ENCODE data around the gene DNASE1L3. TPM values are rescaled to one million over a fixed set of nuclear protein-coding genes. Genes with fewer than 3 reads are reported as not detected.

The DNASE1L3 gene
- total and polyA plus RNA-seq, 10 donors: 52.1 to 245 (median 130) TPM

GRCh38 chr3:58198804-58199203, 12.0 kb downstream of the DNASE1L3 start:
- Histone ChIP-seq H3K36me3 (peaks cover 0 to 32% (median 5%) of the 10 kb centered on the region in 6 donors), H3K27me3 (replicated peaks in 1 of 7) (no peaks in the 10 kb centered on the region), H3K4me1 (peaks cover 43 to 74% (median 70%) of the 10 kb centered on the region in 6 donors), H3K9me3 (peaks cover 0 to 6% (median 0%) of the 10 kb centered on the region in 8 donors), H3K27ac (peak overlapping the region; percentile 44 to 85 (median 78)), H3K4me3 (no peak overlapping the region)
- intact Hi-C loops (cut with DNase I; ENCODE audit: low total_unique reads): no loop called here
- TF ChIP-seq CTCF (IDR thresholded peaks at IDR 0.05 in 8 of 11, conservative IDR thresholded peaks at IDR 0.05 in 3 of 11) (no peak), POLR2AphosphoS5 (IDR thresholded peaks at IDR 0.05) (no peak)
- DNase-seq: no peak

- Histone ChIP-seq H3K27ac (peak overlapping the region; percentile 44 to 85 (median 78)), H3K4me3 (no peak overlapping the region), H3K9me3 (peaks cover 0 to 6% (median 0%) of the 10 kb centered on the region in 8 donors), H3K36me3 (peaks cover 0 to 35% (median 8%) of the 10 kb centered on the region in 6 donors), H3K4me1 (peaks cover 43 to 72% (median 67%) of the 10 kb centered on the region in 6 donors), H3K27me3 (replicated peaks in 1 of 7) (no peaks in the 10 kb centered on the region)
- TF ChIP-seq POLR2AphosphoS5 (IDR thresholded peaks at IDR 0.05) (no peak), POLR2A (IDR thresholded peaks at IDR 0.05) (no peak), CTCF (IDR thresholded peaks at IDR 0.05 in 8 of 11, conservative IDR thresholded peaks at IDR 0.05 in 3 of 11) (no peak)
- intact Hi-C loops (cut with DNase I; ENCODE audit: low total_unique reads): no loop called here
- DNase-seq: no peak
- 59 to 72% (median 69%) methylated on average over 8 of the region's 8 CpGs for WGBS, 5 donors
Observed at GRCh38 chr3:58198362-58198761, 12.4 kb downstream of the DNASE1L3 start.

- intact Hi-C loops (cut with DNase I; ENCODE audit: low total_unique reads): no loop called here
- Histone ChIP-seq H3K27ac (peak overlapping the region; percentile 44 to 85 (median 78)), H3K9me3 (peaks cover 0 to 6% (median 0%) of the 10 kb centered on the region in 8 donors), H3K36me3 (peaks cover 0 to 42% (median 10%) of the 10 kb centered on the region in 6 donors), H3K27me3 (replicated peaks in 1 of 7) (no peaks in the 10 kb centered on the region), H3K4me1 (peaks cover 42 to 65% (median 60%) of the 10 kb centered on the region in 6 donors), H3K4me3 (no peak overlapping the region)
- no peak for TF ChIP-seq POLR2A (IDR thresholded peaks at IDR 0.05)
- TF ChIP-seq CTCF (IDR thresholded peaks at IDR 0.05 in 8 of 11, conservative IDR thresholded peaks at IDR 0.05 in 3 of 11): no peak
- peak in 1 of 3 donors; percentile 14 for TF ChIP-seq POLR2AphosphoS5 (IDR thresholded peaks at IDR 0.05)
- DNase-seq: no peak
- WGBS, 5 donors: 96 to 98% (median 96%) methylated on average over 10 of the region's 10 CpGs
Observed at GRCh38 chr3:58197588-58197987, 13.2 kb downstream of the DNASE1L3 start.

GRCh38 chr3:58193682-58194407, 16.9 kb downstream of the DNASE1L3 start:
- intact Hi-C loops (cut with DNase I; ENCODE audit: low total_unique reads): no loop called here
- no peak for DNase-seq
- H3K27ac ChIP-seq: peak overlapping the region in 1 of 8 donors; percentile 54
- H3K4me1 ChIP-seq: peaks cover 22 to 47% (median 32%) of the 10 kb centered on the region in 6 donors
- no peak overlapping the region for H3K4me3 ChIP-seq
- H3K9me3 ChIP-seq: peaks cover 0 to 5% (median 0%) of the 10 kb centered on the region in 8 donors
- WGBS, 5 donors: 85 to 97% (median 94%) methylated on average over 12 of the region's 12 CpGs
- H3K36me3 ChIP-seq: peaks cover 0 to 55% (median 10%) of the 10 kb centered on the region in 6 donors
- H3K27me3 ChIP-seq (replicated peaks in 1 of 7): no peaks in the 10 kb centered on the region
- no peak for TF ChIP-seq POLR2AphosphoS5 (IDR thresholded peaks at IDR 0.05)
- TF ChIP-seq POLR2A (IDR thresholded peaks at IDR 0.05): no peak
- no peak for TF ChIP-seq CTCF (IDR thresholded peaks at IDR 0.05 in 8 of 11, conservative IDR thresholded peaks at IDR 0.05 in 3 of 11)

Data from spleen (tissue), 11 donors.